ENCODE data around the gene NTM.

Gene NTM

DNA sequence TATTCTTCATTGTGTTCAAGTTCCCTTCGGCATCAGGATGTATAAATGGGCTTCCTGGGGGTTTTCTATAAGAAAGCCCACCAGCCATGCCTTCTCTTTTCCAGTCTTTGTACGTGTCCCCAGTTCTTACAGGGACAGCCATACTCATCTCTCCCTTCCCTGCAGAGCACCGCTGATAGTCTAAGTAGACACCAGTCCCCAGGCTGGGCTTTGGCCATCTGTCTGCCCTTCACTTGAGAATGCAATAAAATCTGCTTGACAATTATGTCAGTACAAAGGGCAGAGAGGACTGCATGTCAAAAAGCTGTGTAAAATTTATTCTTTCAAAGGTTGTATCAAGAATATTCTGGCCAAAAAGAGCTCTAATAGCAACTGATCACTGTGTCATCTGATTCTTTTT is 27.3 kb downstream of the NTM start:
- CTCF ChIA-PET, result interaction anchor here (1.0 to 2.9 kb wide), 3 partner anchors 10 to 276 kb away, joined by 3 to 15 read pairs (median 3); no protein-coding TSS in a partner anchor

DNA sequence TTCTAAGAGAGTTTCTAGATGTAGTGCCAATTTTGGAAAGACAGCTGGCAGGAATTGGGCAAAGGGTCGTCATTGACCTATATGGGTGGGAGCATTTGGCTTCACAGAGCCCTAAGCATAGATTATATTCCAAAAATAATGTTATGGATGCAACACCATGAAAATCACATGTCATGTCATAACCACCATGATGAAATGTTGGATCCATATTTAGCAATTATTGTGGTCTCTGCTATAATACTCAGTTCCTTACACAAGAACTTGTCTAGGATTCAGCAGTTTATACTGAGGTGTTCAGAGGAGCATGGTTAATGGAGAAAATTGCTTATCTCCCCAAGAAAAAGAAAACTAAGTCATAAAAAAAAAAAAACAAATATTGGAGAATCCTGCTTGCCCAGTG is 31.6 kb downstream of the NTM start:
- H3K4me3 ChIP-seq (ENCODE audit: low read depth, low read length), result no peak overlapping the region
- POLR2A ChIA-PET, result no interaction called here

More for the DNA sequence above, 27.3 kb downstream of the NTM start:
- Histone ChIP-seq H3K4me1 (ENCODE audit: control insufficient read depth, insufficient read depth, low read length) (no peaks in the 10 kb centered on the region), H3K27ac (ENCODE audit: extremely low read depth, low read depth, low read length) (no peak overlapping the region), H3K9me3 (ENCODE audit: control insufficient read depth, insufficient read depth, low read depth, low read length) (no peaks in the 10 kb centered on the region), H3K36me3 (ENCODE audit: control insufficient read depth in 2 of 2, insufficient read depth in 1 of 2, low read length in 2 of 2) (no peaks in the 10 kb centered on the region), H3K4me3 (ENCODE audit: low read depth, low read length) (no peak overlapping the region)
- no peak for TF ChIP-seq ZNF777 (tag by site-specific recombination; IDR thresholded peaks at IDR 0.05; ENCODE audit: borderline replicate concordance)
- TF ChIP-seq ZNF366 (tag by site-specific recombination; conservative IDR thresholded peaks at IDR 0.05), result no peak
- TF ChIP-seq, protein P1, sequence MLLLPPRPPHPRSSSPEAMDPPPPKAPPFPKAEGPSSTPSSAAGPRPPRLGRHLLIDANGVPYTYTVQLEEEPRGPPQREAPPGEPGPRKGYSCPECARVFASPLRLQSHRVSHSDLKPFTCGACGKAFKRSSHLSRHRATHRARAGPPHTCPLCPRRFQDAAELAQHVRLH (tag by site-specific recombination; IDR thresholded peaks at IDR 0.05), result no peak
- no peak for TF ChIP-seq ZNF558 (tag by site-specific recombination; IDR thresholded peaks at IDR 0.05)
- no peak for TF ChIP-seq ZNF394 (tag by site-specific recombination; IDR thresholded peaks at IDR 0.05; ENCODE audit: borderline replicate concordance)
- no peak for TF ChIP-seq ZBTB20 (tag by site-specific recombination; IDR thresholded peaks at IDR 0.05)
- TF ChIP-seq ZSCAN16 (tag by site-specific recombination; IDR thresholded peaks at IDR 0.05), result no peak
- no peak for TF ChIP-seq SP2 (tag by site-specific recombination; IDR thresholded peaks at IDR 0.05)
- TF ChIP-seq, protein P2, sequence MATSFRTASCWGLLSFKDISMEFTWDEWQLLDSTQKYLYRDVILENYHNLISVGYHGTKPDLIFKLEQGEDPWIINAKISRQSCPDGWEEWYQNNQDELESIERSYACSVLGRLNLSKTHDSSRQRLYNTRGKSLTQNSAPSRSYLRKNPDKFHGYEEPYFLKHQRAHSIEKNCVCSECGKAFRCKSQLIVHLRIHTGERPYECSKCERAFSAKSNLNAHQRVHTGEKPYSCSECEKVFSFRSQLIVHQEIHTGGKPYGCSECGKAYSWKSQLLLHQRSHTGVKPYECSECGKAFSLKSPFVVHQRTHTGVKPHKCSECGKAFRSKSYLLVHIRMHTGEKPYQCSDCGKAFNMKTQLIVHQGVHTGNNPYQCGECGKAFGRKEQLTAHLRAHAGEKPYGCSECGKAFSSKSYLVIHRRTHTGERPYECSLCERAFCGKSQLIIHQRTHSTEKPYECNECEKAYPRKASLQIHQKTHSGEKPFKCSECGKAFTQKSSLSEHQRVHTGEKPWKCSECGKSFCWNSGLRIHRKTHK (tag by site-specific recombination; IDR thresholded peaks at IDR 0.05), result no peak
- TF ChIP-seq, protein P3, sequence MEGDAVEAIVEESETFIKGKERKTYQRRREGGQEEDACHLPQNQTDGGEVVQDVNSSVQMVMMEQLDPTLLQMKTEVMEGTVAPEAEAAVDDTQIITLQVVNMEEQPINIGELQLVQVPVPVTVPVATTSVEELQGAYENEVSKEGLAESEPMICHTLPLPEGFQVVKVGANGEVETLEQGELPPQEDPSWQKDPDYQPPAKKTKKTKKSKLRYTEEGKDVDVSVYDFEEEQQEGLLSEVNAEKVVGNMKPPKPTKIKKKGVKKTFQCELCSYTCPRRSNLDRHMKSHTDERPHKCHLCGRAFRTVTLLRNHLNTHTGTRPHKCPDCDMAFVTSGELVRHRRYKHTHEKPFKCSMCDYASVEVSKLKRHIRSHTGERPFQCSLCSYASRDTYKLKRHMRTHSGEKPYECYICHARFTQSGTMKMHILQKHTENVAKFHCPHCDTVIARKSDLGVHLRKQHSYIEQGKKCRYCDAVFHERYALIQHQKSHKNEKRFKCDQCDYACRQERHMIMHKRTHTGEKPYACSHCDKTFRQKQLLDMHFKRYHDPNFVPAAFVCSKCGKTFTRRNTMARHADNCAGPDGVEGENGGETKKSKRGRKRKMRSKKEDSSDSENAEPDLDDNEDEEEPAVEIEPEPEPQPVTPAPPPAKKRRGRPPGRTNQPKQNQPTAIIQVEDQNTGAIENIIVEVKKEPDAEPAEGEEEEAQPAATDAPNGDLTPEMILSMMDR (tag by site-specific recombination; IDR thresholded peaks at IDR 0.05), result no peak
- POLR2A ChIA-PET, result no interaction called here

DNA sequence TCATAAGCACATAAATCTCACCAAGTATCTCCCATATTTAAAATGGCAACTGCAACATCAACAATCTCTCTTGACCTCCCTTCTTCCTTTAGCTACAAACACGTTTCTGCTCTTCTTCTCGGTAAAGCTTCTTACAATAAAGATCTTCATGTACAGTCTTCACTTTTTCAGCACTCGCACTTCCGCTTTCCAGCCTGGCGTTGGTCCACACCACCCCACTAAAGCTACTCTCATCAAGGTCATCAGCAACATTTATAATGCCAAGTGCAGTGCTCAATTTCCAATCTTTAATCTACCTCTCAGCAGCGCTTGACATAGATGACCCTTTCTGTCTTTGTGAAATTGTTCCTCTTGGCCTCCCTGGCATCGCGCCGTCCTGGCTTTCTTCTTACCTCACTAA is 33.6 kb downstream of the NTM start:
- Histone ChIP-seq H3K4me1 (ENCODE audit: control insufficient read depth, insufficient read depth, low read length) (no peaks in the 10 kb centered on the region), H3K27ac (ENCODE audit: extremely low read depth, low read depth, low read length) (no peak overlapping the region), H3K9me3 (ENCODE audit: control insufficient read depth, insufficient read depth, low read depth, low read length) (no peaks in the 10 kb centered on the region), H3K4me3 (ENCODE audit: low read depth, low read length) (no peak overlapping the region), H3K36me3 (ENCODE audit: control insufficient read depth in 2 of 2, insufficient read depth in 1 of 2, low read length in 2 of 2) (no peaks in the 10 kb centered on the region)
- TF ChIP-seq ZNF266 (tag by site-specific recombination; IDR thresholded peaks at IDR 0.05; ENCODE audit: low read depth) (no peak), ZNF624 (tag by site-specific recombination; IDR thresholded peaks at IDR 0.05) (no peak)
- TF ChIP-seq, protein P4, sequence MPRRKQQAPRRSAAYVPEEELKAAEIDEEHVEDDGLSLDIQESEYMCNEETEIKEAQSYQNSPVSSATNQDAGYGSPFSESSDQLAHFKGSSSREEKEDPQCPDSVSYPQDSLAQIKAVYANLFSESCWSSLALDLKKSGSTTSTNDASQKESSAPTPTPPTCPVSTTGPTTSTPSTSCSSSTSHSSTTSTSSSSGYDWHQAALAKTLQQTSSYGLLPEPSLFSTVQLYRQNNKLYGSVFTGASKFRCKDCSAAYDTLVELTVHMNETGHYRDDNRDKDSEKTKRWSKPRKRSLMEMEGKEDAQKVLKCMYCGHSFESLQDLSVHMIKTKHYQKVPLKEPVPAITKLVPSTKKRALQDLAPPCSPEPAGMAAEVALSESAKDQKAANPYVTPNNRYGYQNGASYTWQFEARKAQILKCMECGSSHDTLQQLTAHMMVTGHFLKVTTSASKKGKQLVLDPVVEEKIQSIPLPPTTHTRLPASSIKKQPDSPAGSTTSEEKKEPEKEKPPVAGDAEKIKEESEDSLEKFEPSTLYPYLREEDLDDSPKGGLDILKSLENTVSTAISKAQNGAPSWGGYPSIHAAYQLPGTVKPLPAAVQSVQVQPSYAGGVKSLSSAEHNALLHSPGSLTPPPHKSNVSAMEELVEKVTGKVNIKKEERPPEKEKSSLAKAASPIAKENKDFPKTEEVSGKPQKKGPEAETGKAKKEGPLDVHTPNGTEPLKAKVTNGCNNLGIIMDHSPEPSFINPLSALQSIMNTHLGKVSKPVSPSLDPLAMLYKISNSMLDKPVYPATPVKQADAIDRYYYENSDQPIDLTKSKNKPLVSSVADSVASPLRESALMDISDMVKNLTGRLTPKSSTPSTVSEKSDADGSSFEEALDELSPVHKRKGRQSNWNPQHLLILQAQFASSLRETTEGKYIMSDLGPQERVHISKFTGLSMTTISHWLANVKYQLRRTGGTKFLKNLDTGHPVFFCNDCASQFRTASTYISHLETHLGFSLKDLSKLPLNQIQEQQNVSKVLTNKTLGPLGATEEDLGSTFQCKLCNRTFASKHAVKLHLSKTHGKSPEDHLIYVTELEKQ (tag by site-specific recombination; IDR thresholded peaks at IDR 0.05; ENCODE audit: borderline replicate concordance), result no peak
- POLR2A ChIA-PET, result no interaction called here
- CTCF ChIA-PET, result no interaction called here

More for the DNA sequence above, 31.6 kb downstream of the NTM start:
- CTCF ChIA-PET, result no interaction called here
- no peaks in the 10 kb centered on the region for H3K9me3 ChIP-seq (ENCODE audit: control insufficient read depth, insufficient read depth, low read depth, low read length)
- H3K36me3 ChIP-seq (ENCODE audit: control insufficient read depth in 2 of 2, insufficient read depth in 1 of 2, low read length in 2 of 2), result no peaks in the 10 kb centered on the region
- no peak for TF ChIP-seq ZBTB17 (tag by site-specific recombination; IDR thresholded peaks at IDR 0.05)
- TF ChIP-seq ZFP69B (tag by site-specific recombination; IDR thresholded peaks at IDR 0.05), result no peak
- no peak for TF ChIP-seq RBAK (tag by site-specific recombination; IDR thresholded peaks at IDR 0.05)
- TF ChIP-seq KLF16 (tag by site-specific recombination; IDR thresholded peaks at IDR 0.05), result no peak
- TF ChIP-seq ZNF146 (tag by site-specific recombination; IDR thresholded peaks at IDR 0.05), result no peak
- no peak for TF ChIP-seq ZNF266 (tag by site-specific recombination; IDR thresholded peaks at IDR 0.05; ENCODE audit: low read depth)
- TF ChIP-seq ZNF10 (tag by site-specific recombination; IDR thresholded peaks at IDR 0.05), result no peak
- TF ChIP-seq, protein P5, sequence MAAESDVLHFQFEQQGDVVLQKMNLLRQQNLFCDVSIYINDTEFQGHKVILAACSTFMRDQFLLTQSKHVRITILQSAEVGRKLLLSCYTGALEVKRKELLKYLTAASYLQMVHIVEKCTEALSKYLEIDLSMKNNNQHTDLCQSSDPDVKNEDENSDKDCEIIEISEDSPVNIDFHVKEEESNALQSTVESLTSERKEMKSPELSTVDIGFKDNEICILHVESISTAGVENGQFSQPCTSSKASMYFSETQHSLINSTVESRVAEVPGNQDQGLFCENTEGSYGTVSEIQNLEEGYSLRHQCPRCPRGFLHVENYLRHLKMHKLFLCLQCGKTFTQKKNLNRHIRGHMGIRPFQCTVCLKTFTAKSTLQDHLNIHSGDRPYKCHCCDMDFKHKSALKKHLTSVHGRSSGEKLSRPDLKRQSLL (tag by site-specific recombination; IDR thresholded peaks at IDR 0.05), result no peak
- TF ChIP-seq ZNF473 (tag by site-specific recombination; IDR thresholded peaks at IDR 0.05), result no peak
- TF ChIP-seq KLF10 (tag by site-specific recombination; IDR thresholded peaks at IDR 0.05), result no peak
- no peak for TF ChIP-seq KLF7 (tag by site-specific recombination; IDR thresholded peaks at IDR 0.05; ENCODE audit: borderline replicate concordance)
- TF ChIP-seq YY1 (tag by site-specific recombination; IDR thresholded peaks at IDR 0.05), result no peak
- no peak overlapping the region for H3K27ac ChIP-seq (ENCODE audit: extremely low read depth, low read depth, low read length)
- no peaks in the 10 kb centered on the region for H3K4me1 ChIP-seq (ENCODE audit: control insufficient read depth, insufficient read depth, low read length)

All from HEK293 (cell line).